ENCODE results near the gene SNCG.
"Not testable (repeated sequence)": the region's sequence is repeated elsewhere in the genome, so short reads cannot be mapped to it uniquely, and the experiment has no call there.

SNCG gene

GRCh38 chr10:87007674-87008073 lies 49.3 kb downstream of the SNCG start:
- not testable (repeated sequence) for H3K27ac ChIP-seq, H3K4me3 ChIP-seq

GRCh38 chr10:87008303-87008702 lies 49.9 kb downstream of the SNCG start:
- H3K4me3 ChIP-seq, H3K27ac ChIP-seq: not testable (repeated sequence)

GRCh38 chr10:87009134-87009696 lies 50.8 kb downstream of the SNCG start:
- not testable (repeated sequence) for H3K4me3 ChIP-seq, H3K27ac ChIP-seq

Data from skin epidermis (tissue), 12 donors.